K562 (cell line): ENCODE measurements around the gene TCF15. TPM values are rescaled to one million over a fixed set of nuclear protein-coding genes. Genes with fewer than 3 reads are reported as not detected.

ENCODE experiments used
- ARHGAP35 ChIP-seq: fragments of 450-650 bp; IDR thresholded peaks from 2 replicates; pipeline ENCODE4 v1.6.1; 2018; ENCODE audit not compliant: partially characterized antibody
- BACH1 ChIP-seq: fragments of 200-800 bp; sonication (Bioruptor generic); IDR thresholded peaks from 2 replicates; pipeline ENCODE4 v1.6.1; 2016; ENCODE audit warnings: missing genetic modification characterization, missing compliant biosample characterization
- BHLHE40 ChIP-seq: IDR thresholded peaks from 2 replicates; pipeline ENCODE4 v1.6.1; 2011; ENCODE audit warnings: low read length, improper control_type of control experiment
- COPS2 ChIP-seq: fragments of 450-650 bp; conservative IDR thresholded peaks from 2 replicates; pipeline ENCODE4 v1.6.1; 2016; ENCODE audit warnings: mild to moderate bottlenecking, moderate library complexity
- HNRNPLL ChIP-seq: fragments of 200-400 bp; formaldehyde crosslinking; IDR thresholded peaks from 2 replicates; pipeline ENCODE4 v1.6.1; 2017; ENCODE audit warnings: low read length, low read depth, mild to moderate bottlenecking; ENCODE audit not compliant: poor library complexity, severe bottlenecking
- KDM1A ChIP-seq, 2 experiments: fragments of 450-650 bp; IDR thresholded peaks; 2 replicates each; pipeline ENCODE4 v1.6.1; 2016; ENCODE audit warnings: mild to moderate bottlenecking in 2 of 2
- MEF2A ChIP-seq: IDR thresholded peaks from 2 replicates; pipeline ENCODE4 v1.6.1; 2011; ENCODE audit warnings: low read depth, mild to moderate bottlenecking, low read length, moderate library complexity; ENCODE audit not compliant: control insufficient read depth
- NFIC ChIP-seq: fragments of 450-650 bp; IDR thresholded peaks from 2 replicates; pipeline ENCODE4 v1.6.1; 2017; ENCODE audit warnings: mild to moderate bottlenecking, inconsistent platforms
- PURB ChIP-seq: sonication (generic); formaldehyde crosslinking; IDR thresholded peaks from 2 replicates; pipeline ENCODE4 v1.9.0; 2021; ENCODE audit warnings: low read depth, mild to moderate bottlenecking, missing genetic modification reagents
- TAF1 ChIP-seq: IDR thresholded peaks from 2 replicates; pipeline ENCODE4 v1.6.1; 2011; ENCODE audit warnings: mild to moderate bottlenecking, low read length, moderate library complexity; ENCODE audit not compliant: insufficient read depth, control insufficient read depth, severe bottlenecking; ENCODE audit errors: extremely low read depth
- TARDBP ChIP-seq: fragments of 450-650 bp; IDR thresholded peaks from 2 replicates; pipeline ENCODE4 v1.6.1; 2016
- TCFL5 ChIP-seq: fragments of 250-450 bp; sonication (Bioruptor Pico); conservative IDR thresholded peaks from 2 replicates; pipeline ENCODE4 v1.6.1; 2021; ENCODE audit warnings: mild to moderate bottlenecking, moderate library complexity, matching md5 sums
- TEAD1 ChIP-seq, 2 experiments: fragments of 450-650 bp in 1 of 2; sonication (generic) in 1 of 2; formaldehyde crosslinking; IDR thresholded peaks; 2 replicates each; pipeline versions ENCODE4 v1.4.0 to v1.8.0; 2020 to 2022; ENCODE audit warnings: mild to moderate bottlenecking in 2 of 2, missing genetic modification reagents in 1 of 2
- TFAM ChIP-seq: fragments of 250-450 bp; sonication (Bioruptor Pico); conservative IDR thresholded peaks from 2 replicates; pipeline ENCODE4 v1.5.0; 2021; ENCODE audit warnings: mild to moderate bottlenecking, moderate library complexity
- TOE1 ChIP-seq, 2 experiments: fragments of 450-650 bp in 1 of 2; sonication (generic) in 1 of 2; formaldehyde crosslinking in 1 of 2; IDR thresholded peaks; 2 replicates each; pipeline versions ENCODE4 v1.7.1 to v1.8.0; 2016 to 2022; ENCODE audit warnings: borderline replicate concordance in 2 of 2, mild to moderate bottlenecking in 2 of 2, antibody characterized with exemption in 1 of 2, inconsistent platforms in 1 of 2, low read depth in 1 of 2, missing genetic modification reagents in 1 of 2, moderate library complexity in 1 of 2
- ZBTB33 ChIP-seq: sonication (generic); formaldehyde crosslinking; IDR thresholded peaks from 2 replicates; pipeline ENCODE4 v1.8.1; 2023; ENCODE audit warnings: mild to moderate bottlenecking, missing genetic modification reagents
- ZNF174 ChIP-seq: fragments of 250-450 bp; sonication (Bioruptor Pico); IDR thresholded peaks from 2 replicates; pipeline ENCODE4 v1.4.0; 2020; ENCODE audit warnings: mild to moderate bottlenecking
- ZNF224 ChIP-seq: sonication (generic); formaldehyde crosslinking; IDR thresholded peaks from 2 replicates; pipeline ENCODE4 v1.8.0; 2022; ENCODE audit warnings: mild to moderate bottlenecking, missing genetic modification reagents
- ZNF586 ChIP-seq: fragments of 450-650 bp; formaldehyde crosslinking; conservative IDR thresholded peaks from 2 replicates; pipeline ENCODE4 v1.4.0; 2020; ENCODE audit warnings: mild to moderate bottlenecking, moderate library complexity
- ZNF668 ChIP-seq: fragments of 250-450 bp; sonication (Bioruptor Pico); IDR thresholded peaks from 2 replicates; pipeline ENCODE4 v1.8.0; 2022; ENCODE audit warnings: mild to moderate bottlenecking, inconsistent platforms
- polyA plus RNA-seq, 8 experiments: library from polyadenylated mRNA; depleted of rRNA in 4 of 8; stranded (reverse) in 5 of 8; unstranded in 3 of 8; fragments of >200 nt; fragmentation: Nextera tagmentation in 2 of 8; fragmentation: Illumina TruSeq in 1 of 8; extraction: Ambion mirVana in 2 of 8; extraction: Trizol in 1 of 8; gene quantifications; 2 replicates each; pipeline versions ENCODE4 v1.2.1 to v1.2.3, GENCODE V29; 2011 to 2014; ENCODE audit warnings: inconsistent platforms in 1 of 8, missing spikeins in 1 of 8
- total RNA-seq, 7 experiments: library from RNA; depleted of rRNA in 6 of 7; stranded (reverse); fragments of >200 nt in 6 of 7; fragmentation: Illumina TruSeq in 2 of 7; extraction: Trizol in 2 of 7; gene quantifications; 2 replicates each; pipeline versions ENCODE4 v1.2.1 to v1.2.3, GENCODE V29; 2011 to 2021; ENCODE audit warnings: low replicate concordance in 1 of 7
- TF ChIP-seq, protein P1 (sequence below): fragments of 450-650 bp; IDR thresholded peaks from 2 replicates; pipeline ENCODE4 v1.6.1; 2018; ENCODE audit not compliant: partially characterized antibody
- TF ChIP-seq, protein P2 (sequence below), 2 experiments: fragments of 450-650 bp in 1 of 2; sonication (generic) in 1 of 2; formaldehyde crosslinking; conservative IDR thresholded peaks; 2 replicates each; pipeline versions ENCODE4 v1.4.0 to v1.8.1; 2020 to 2022; ENCODE audit warnings: mild to moderate bottlenecking in 1 of 2, missing genetic modification reagents in 1 of 2

Gene TCF15
- total and polyA plus RNA-seq, 9 of the 15 experiments (the other 6 are each of a cell fraction or from before 2014, with no cell fraction given) = 0.04 to 5.0 (median 1.2) TPM

GRCh38 chr20:652615-653109 is 42.6 kb upstream of the TCF15 start (continued):
- TF ChIP-seq, protein P1, sequence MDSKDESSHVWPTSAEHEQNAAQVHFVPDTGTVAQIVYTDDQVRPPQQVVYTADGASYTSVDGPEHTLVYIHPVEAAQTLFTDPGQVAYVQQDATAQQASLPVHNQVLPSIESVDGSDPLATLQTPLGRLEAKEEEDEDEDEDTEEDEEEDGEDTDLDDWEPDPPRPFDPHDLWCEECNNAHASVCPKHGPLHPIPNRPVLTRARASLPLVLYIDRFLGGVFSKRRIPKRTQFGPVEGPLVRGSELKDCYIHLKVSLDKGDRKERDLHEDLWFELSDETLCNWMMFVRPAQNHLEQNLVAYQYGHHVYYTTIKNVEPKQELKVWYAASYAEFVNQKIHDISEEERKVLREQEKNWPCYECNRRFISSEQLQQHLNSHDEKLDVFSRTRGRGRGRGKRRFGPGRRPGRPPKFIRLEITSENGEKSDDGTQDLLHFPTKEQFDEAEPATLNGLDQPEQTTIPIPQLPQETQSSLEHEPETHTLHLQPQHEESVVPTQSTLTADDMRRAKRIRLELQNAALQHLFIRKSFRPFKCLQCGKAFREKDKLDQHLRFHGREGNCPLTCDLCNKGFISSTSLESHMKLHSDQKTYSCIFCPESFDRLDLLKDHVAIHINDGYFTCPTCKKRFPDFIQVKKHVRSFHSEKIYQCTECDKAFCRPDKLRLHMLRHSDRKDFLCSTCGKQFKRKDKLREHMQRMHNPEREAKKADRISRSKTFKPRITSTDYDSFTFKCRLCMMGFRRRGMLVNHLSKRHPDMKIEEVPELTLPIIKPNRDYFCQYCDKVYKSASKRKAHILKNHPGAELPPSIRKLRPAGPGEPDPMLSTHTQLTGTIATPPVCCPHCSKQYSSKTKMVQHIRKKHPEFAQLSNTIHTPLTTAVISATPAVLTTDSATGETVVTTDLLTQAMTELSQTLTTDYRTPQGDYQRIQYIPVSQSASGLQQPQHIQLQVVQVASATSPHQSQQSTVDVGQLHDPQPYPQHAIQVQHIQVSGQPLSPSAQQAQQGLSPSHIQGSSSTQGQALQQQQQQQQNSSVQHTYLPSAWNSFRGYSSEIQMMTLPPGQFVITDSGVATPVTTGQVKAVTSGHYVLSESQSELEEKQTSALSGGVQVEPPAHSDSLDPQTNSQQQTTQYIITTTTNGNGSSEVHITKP = no peak
- TF ChIP-seq ZNF668 (no peak), ZBTB33 (CRISPR knock-in tag) (no peak; the same call in 1 of the 2 replicates), KDM1A (IDR thresholded peaks at IDR 0.05) (peak; percentile 78 to 91; a peak in 3 of 4 replicates), BHLHE40 (no peak), TFAM (CRISPR knock-in tag) (no peak), TAF1 (peak; percentile 11), MEF2A (no peak), ZNF224 (CRISPR knock-in tag) (no peak), TARDBP (no peak), ZNF586 (CRISPR knock-in tag) (no peak), TEAD1 (CRISPR knock-in tag; IDR thresholded peaks at IDR 0.05) (no peak; a peak in 1 of 4 replicates), PURB (CRISPR knock-in tag) (no peak), ZNF174 (no peak), TCFL5 (no peak), COPS2 (no peak), ARHGAP35 (no peak), BACH1 (tag) (no peak), HNRNPLL (no peak), NFIC (no peak), TOE1 (IDR thresholded peaks at IDR 0.05; ENCODE audit: borderline replicate concordance) (no peak), TOE1 (CRISPR knock-in tag; IDR thresholded peaks at IDR 0.05; ENCODE audit: borderline replicate concordance, low read depth) (no peak)
- TF ChIP-seq, protein P2, sequence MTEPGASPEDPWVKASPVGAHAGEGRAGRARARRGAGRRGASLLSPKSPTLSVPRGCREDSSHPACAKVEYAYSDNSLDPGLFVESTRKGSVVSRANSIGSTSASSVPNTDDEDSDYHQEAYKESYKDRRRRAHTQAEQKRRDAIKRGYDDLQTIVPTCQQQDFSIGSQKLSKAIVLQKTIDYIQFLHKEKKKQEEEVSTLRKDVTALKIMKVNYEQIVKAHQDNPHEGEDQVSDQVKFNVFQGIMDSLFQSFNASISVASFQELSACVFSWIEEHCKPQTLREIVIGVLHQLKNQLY (CRISPR knock-in tag; conservative IDR thresholded peaks at IDR 0.05) = no peak
